Globus pallidus (tissue), 1 donor: Measurements from ENCODE around the gene BSND.
"Not testable (repeated sequence)": the region's sequence is repeated elsewhere in the genome, so short reads cannot be mapped to it uniquely, and the experiment has no call there.

Source experiments
- DNase-seq: peaks from one replicate; pipeline ENCODE4 v3.0.0-alpha.2; 2015; ENCODE audit warnings: low spot score

The BSND gene

GRCh38 chr1:54998677-54999076 lies at the start of gene BSND:
Gene BSND, plus strand, starts transcription at chr1:54998933. Its CDS starts 254 bp downstream, at chr1:54999187.
- DNase-seq = no peak

GRCh38 chr1:54949053-54949452 lies 49.7 kb upstream of the BSND start:
- DNase-seq = no peak

GRCh38 chr1:54950006-54950368 lies 48.7 kb upstream of the BSND start:
- no peak for DNase-seq

- peak; percentile 84 for DNase-seq
Measured at GRCh38 chr1:54950369-54951163, 48.2 kb upstream of the BSND start.

- no peak for DNase-seq
Measured at GRCh38 chr1:54951810-54952226, 46.9 kb upstream of the BSND start.

GRCh38 chr1:54952950-54953718 lies 45.6 kb upstream of the BSND start:
- DNase-seq = no peak

GRCh38 chr1:54953846-54954245 lies 44.9 kb upstream of the BSND start:
- DNase-seq = no peak

- DNase-seq = no peak
Measured at GRCh38 chr1:54955359-54955758, 43.4 kb upstream of the BSND start.

- DNase-seq = no peak
Measured at GRCh38 chr1:54956726-54957125, 42.0 kb upstream of the BSND start.

- no peak for DNase-seq
Measured at GRCh38 chr1:54959241-54959640, 39.5 kb upstream of the BSND start.

GRCh38 chr1:54962612-54963395 lies 35.9 kb upstream of the BSND start:
- DNase-seq = no peak

GRCh38 chr1:54963829-54964228 lies 34.9 kb upstream of the BSND start:
- DNase-seq = not testable (repeated sequence)

- no peak for DNase-seq
Measured at GRCh38 chr1:54965624-54966340, 33.0 kb upstream of the BSND start.

- no peak for DNase-seq
Measured at GRCh38 chr1:54967372-54967771, 31.4 kb upstream of the BSND start.

GRCh38 chr1:54968551-54968950 lies 30.2 kb upstream of the BSND start:
- no peak for DNase-seq

GRCh38 chr1:54969879-54970278 lies 28.9 kb upstream of the BSND start:
- DNase-seq = no peak

GRCh38 chr1:54970901-54971300 lies 27.8 kb upstream of the BSND start:
- no peak for DNase-seq

- DNase-seq = no peak
Measured at GRCh38 chr1:54971317-54971791, 27.4 kb upstream of the BSND start.

GRCh38 chr1:54972436-54972835 lies 26.3 kb upstream of the BSND start:
- no peak for DNase-seq

GRCh38 chr1:54973205-54973921 lies 25.4 kb upstream of the BSND start:
- peak; percentile 63 for DNase-seq
